NK-92 (cell line): ENCODE results near the gene PRSS27.
A peak's percentile ranks its signal among the peaks of the same experiment; 100 is the strongest.
"Not testable (repeated sequence)": the region's sequence is repeated elsewhere in the genome, so short reads cannot be mapped to it uniquely, and the experiment has no call there.

ENCODE experiments used
- DNase-seq: peaks from one replicate; lab custom pipeline; 2025; ENCODE audit not compliant: unreplicated experiment; lab: John Stamatoyannopoulos, UW

Gene PRSS27

GRCh38 chr16:2698103-2698870, 21.7 kb downstream of the PRSS27 start:
- no peak for DNase-seq

- DNase-seq, result no peak
Measured at GRCh38 chr16:2697401-2697948, 22.5 kb downstream of the PRSS27 start.

- DNase-seq, result not testable (repeated sequence)
Measured at GRCh38 chr16:2696601-2697250, 23.3 kb downstream of the PRSS27 start.

GRCh38 chr16:2692948-2693651, 26.9 kb downstream of the PRSS27 start:
- DNase-seq, result no peak

GRCh38 chr16:2692251-2692947, 27.6 kb downstream of the PRSS27 start:
- no peak for DNase-seq

- DNase-seq, result no peak
Measured at GRCh38 chr16:2691491-2692248, 28.4 kb downstream of the PRSS27 start.

- DNase-seq, result no peak
Measured at GRCh38 chr16:2690852-2691251, 29.2 kb downstream of the PRSS27 start.

GRCh38 chr16:2689968-2690801, 29.8 kb downstream of the PRSS27 start:
- DNase-seq, result no peak

- not testable (repeated sequence) for DNase-seq
Measured at GRCh38 chr16:2689422-2689821, 30.6 kb downstream of the PRSS27 start.

- no peak for DNase-seq
Measured at GRCh38 chr16:2687531-2688308, 32.3 kb downstream of the PRSS27 start.

- DNase-seq, result no peak
Measured at GRCh38 chr16:2686912-2687507, 33.0 kb downstream of the PRSS27 start.

GRCh38 chr16:2686075-2686474, 33.9 kb downstream of the PRSS27 start:
- DNase-seq, result not testable (repeated sequence)

- not testable (repeated sequence) for DNase-seq
Measured at GRCh38 chr16:2683041-2683440, 37.0 kb downstream of the PRSS27 start.

- DNase-seq, result peak; percentile 66
Measured at GRCh38 chr16:2682209-2683021, 37.6 kb downstream of the PRSS27 start, which contains the start of gene KCTD5. TSS of gene KCTD5 (plus strand) at chr16:2682523. CDS start at chr16:2682549, 26 bp downstream.

- DNase-seq, result not testable (repeated sequence)
Measured at GRCh38 chr16:2680360-2680759, 39.7 kb downstream of the PRSS27 start.

GRCh38 chr16:2679902-2680301, 40.1 kb downstream of the PRSS27 start:
- DNase-seq, result not testable (repeated sequence)
